Right cardiac atrium (tissue), 5 donors: Measurements from ENCODE around the gene BUD13. TPM values are rescaled to one million over a fixed set of nuclear protein-coding genes. Genes with fewer than 3 reads are reported as not detected.

Source experiments
- ATAC-seq, 2 donors: fragments of 200-7000 bp; cut with Tn5 transposase; one replicate each; pipeline versions ENCODE4 v1.8.0 to v1.9.1; 2020; ENCODE audit warnings: moderate library complexity in 2 of 2, mild to moderate bottlenecking in 1 of 2
- DNase-seq, 3 donors: peaks; one replicate each; pipeline ENCODE4 v3.0.0-alpha.2; 2020
- H3K27ac ChIP-seq: one replicate; pipeline ENCODE4 v1.5.1; 2013; ENCODE audit warnings: mild to moderate bottlenecking, low read length, control low read depth, moderate library complexity
- H3K27me3 ChIP-seq: one replicate; pipeline ENCODE4 v1.6.1; 2013; ENCODE audit not compliant: control insufficient read depth, insufficient read depth
- H3K4me1 ChIP-seq: one replicate; pipeline ENCODE4 v1.6.1; 2013; ENCODE audit warnings: low read length; ENCODE audit not compliant: control insufficient read depth, insufficient read depth
- H3K4me3 ChIP-seq: one replicate; pipeline ENCODE4 v1.5.1; 2013; ENCODE audit warnings: low read length, control low read depth
- H3K9me3 ChIP-seq: one replicate; pipeline ENCODE4 v1.6.1; 2013; ENCODE audit warnings: low read length; ENCODE audit not compliant: control insufficient read depth
- WGBS: extraction: QIAGEN DNeasy Blood & Tissue Kit; methylation state at CpG from one replicate; pipeline ENCODE4 v1.1.7; 2013; 5-methylcytosine and 5-hydroxymethylcytosine counted together
- intact Hi-C, 4 donors: fragments of 100-400 bp; cut with DNase I; formaldehyde crosslinking; loops; one replicate each; pipeline versions ENCODE4 v1.11.0 to v1.14.0; 2022 to 2023
- polyA plus RNA-seq: library from polyadenylated mRNA; stranded (reverse); fragments of 200-250 nt; gene quantifications from one replicate; pipeline ENCODE4 v1.2.3, GENCODE V29; 2013
- total RNA-seq, 4 donors: library from RNA; stranded (reverse); fragmentation: NEBNext Ultra II Directional; extraction: Animal tissue kit (Norgen Biotek cat#: 25700); gene quantifications; one replicate each; pipeline ENCODE4 v1.2.1, GENCODE V29; 2021
- donor health status: healthy with polysubstance abuse.
- donor health status: DM: no; HTN: yes; CAD: no.
- donor health status: DM: no; HTN: no; CAD: no.
- donor health status: DM: no; HTN: yes; CAD: no; lungs with severe emphysema.
- donor health status: DM: yes; HTN: yes; CAD: no.

BUD13 gene
- total and polyA plus RNA-seq, 5 donors, result 5.7 to 9.0 (median 8.0) TPM

- WGBS, result 87% methylated on average over 4 of the region's 4 CpGs
- Histone ChIP-seq H3K4me1 (no peaks in the 10 kb centered on the region), H3K4me3 (no peak overlapping the region), H3K27me3 (no peaks in the 10 kb centered on the region), H3K9me3 (no peaks in the 10 kb centered on the region), H3K27ac (no peak overlapping the region)
- ATAC-seq (no peak), DNase-seq (peak in 1 of 3 donors; percentile 2)
- intact Hi-C loops, result no loop called here
Observed at GRCh38 chr11:116716621-116717020, 56.2 kb downstream of the BUD13 start.

GRCh38 chr11:116715383-116715782, 57.4 kb downstream of the BUD13 start:
- Histone ChIP-seq H3K27ac (no peak overlapping the region), H3K4me1 (no peaks in the 10 kb centered on the region), H3K9me3 (no peaks in the 10 kb centered on the region), H3K4me3 (no peak overlapping the region), H3K27me3 (no peaks in the 10 kb centered on the region)
- DNase-seq, result peak in 1 of 3 donors; percentile 42
- no peak for ATAC-seq
- intact Hi-C loops, result no loop called here
- WGBS, result 77% methylated on average over 5 of the region's 5 CpGs

GRCh38 chr11:116714902-116715301, 57.9 kb downstream of the BUD13 start:
- 81% methylated on average over 9 of the region's 9 CpGs for WGBS
- no peak overlapping the region for H3K4me3 ChIP-seq

GRCh38 chr11:116712428-116712827, 60.4 kb downstream of the BUD13 start:
- no peaks in the 10 kb centered on the region for H3K27me3 ChIP-seq

More at GRCh38 chr11:116714902-116715301, 57.9 kb downstream of the BUD13 start:
- no peaks in the 10 kb centered on the region for H3K4me1 ChIP-seq
- ATAC-seq (no peak), DNase-seq (no peak)
- intact Hi-C loops, result no loop called here
- no peak overlapping the region for H3K27ac ChIP-seq
- no peaks in the 10 kb centered on the region for H3K27me3 ChIP-seq
- H3K9me3 ChIP-seq, result no peaks in the 10 kb centered on the region

GRCh38 chr11:116710762-116711161, 62.0 kb downstream of the BUD13 start:
- no peaks in the 10 kb centered on the region for H3K9me3 ChIP-seq
- H3K4me3 ChIP-seq, result no peak overlapping the region
- DNase-seq (peak in 1 of 3 donors; percentile 17), ATAC-seq (no peak)
- H3K4me1 ChIP-seq, result no peaks in the 10 kb centered on the region
- intact Hi-C loops, result no loop called here
- H3K27me3 ChIP-seq, result no peaks in the 10 kb centered on the region
- WGBS, result 76% methylated on average over 4 of the region's 4 CpGs
- no peak overlapping the region for H3K27ac ChIP-seq

More at GRCh38 chr11:116712428-116712827, 60.4 kb downstream of the BUD13 start:
- H3K27ac ChIP-seq, result no peak overlapping the region
- H3K9me3 ChIP-seq, result no peaks in the 10 kb centered on the region
- H3K4me1 ChIP-seq, result no peaks in the 10 kb centered on the region
- no peak for ATAC-seq
- intact Hi-C loops, result no loop called here
- 90% methylated on average over 4 of the region's 4 CpGs for WGBS
- no peak overlapping the region for H3K4me3 ChIP-seq
- DNase-seq, result no peak

GRCh38 chr11:116710001-116710674, 62.6 kb downstream of the BUD13 start:
- WGBS, result 37% methylated on average over 17 of the region's 17 CpGs
- ATAC-seq (no peak), DNase-seq (peak in 1 of 3 donors; percentile 18)
- no peak overlapping the region for H3K4me3 ChIP-seq
- H3K9me3 ChIP-seq, result no peaks in the 10 kb centered on the region
- H3K27ac ChIP-seq, result no peak overlapping the region
- no peaks in the 10 kb centered on the region for H3K4me1 ChIP-seq
- H3K27me3 ChIP-seq, result no peaks in the 10 kb centered on the region
- intact Hi-C loops, result no loop called here

- intact Hi-C loops, result no loop called here
- Histone ChIP-seq H3K27me3 (no peaks in the 10 kb centered on the region), H3K4me1 (no peaks in the 10 kb centered on the region), H3K9me3 (no peaks in the 10 kb centered on the region), H3K27ac (no peak overlapping the region), H3K4me3 (no peak overlapping the region)
- ATAC-seq (peak in 1 of 2 donors; percentile 20), DNase-seq (no peak)
- 56% methylated on average over 9 of the region's 9 CpGs for WGBS
Observed at GRCh38 chr11:116707746-116708145, 65.0 kb downstream of the BUD13 start.

GRCh38 chr11:116707161-116707629, 65.6 kb downstream of the BUD13 start:
- H3K27me3 ChIP-seq, result no peaks in the 10 kb centered on the region
- intact Hi-C loops, result no loop called here
- H3K4me1 ChIP-seq, result no peaks in the 10 kb centered on the region
- peak; percentile 14 to 31 for ATAC-seq
- no peak overlapping the region for H3K4me3 ChIP-seq
- H3K9me3 ChIP-seq, result no peaks in the 10 kb centered on the region
- WGBS, result 23% methylated on average over 37 of the region's 37 CpGs
- no peak overlapping the region for H3K27ac ChIP-seq
- DNase-seq, result peak in 1 of 3 donors; percentile 44

- ATAC-seq (peak; percentile 22 to 23), DNase-seq (peak in 2 of 3 donors; percentile 17 to 51)
- Histone ChIP-seq H3K27me3 (no peaks in the 10 kb centered on the region), H3K27ac (no peak overlapping the region), H3K4me3 (no peak overlapping the region), H3K4me1 (no peaks in the 10 kb centered on the region), H3K9me3 (no peaks in the 10 kb centered on the region)
- 36% methylated on average over 11 of the region's 11 CpGs for WGBS
- intact Hi-C loops, result no loop called here
Observed at GRCh38 chr11:116703421-116703820, 69.4 kb downstream of the BUD13 start.

GRCh38 chr11:116702772-116703385, 69.9 kb downstream of the BUD13 start:
- 71% methylated on average over 8 of the region's 8 CpGs for WGBS
- H3K27ac ChIP-seq, result no peak overlapping the region
- intact Hi-C loops, result no loop called here
- DNase-seq (peak in 1 of 3 donors; percentile 3), ATAC-seq (no peak)
- no peaks in the 10 kb centered on the region for H3K4me1 ChIP-seq
- no peaks in the 10 kb centered on the region for H3K27me3 ChIP-seq
- H3K4me3 ChIP-seq, result no peak overlapping the region
- no peaks in the 10 kb centered on the region for H3K9me3 ChIP-seq

- no peak for ATAC-seq
- DNase-seq, result no peak
Observed at GRCh38 chr11:116701876-116702275, 70.9 kb downstream of the BUD13 start.

More at GRCh38 chr11:116701876-116702275, 70.9 kb downstream of the BUD13 start:
- H3K27ac ChIP-seq, result no peak overlapping the region
- no peak overlapping the region for H3K4me3 ChIP-seq
- H3K27me3 ChIP-seq, result no peaks in the 10 kb centered on the region
- intact Hi-C loops, result no loop called here
- H3K9me3 ChIP-seq, result no peaks in the 10 kb centered on the region
- H3K4me1 ChIP-seq, result no peaks in the 10 kb centered on the region
- WGBS, result 75% methylated on average over 2 of the region's 2 CpGs
